Measurements from ENCODE around the gene FKBP4.

The FKBP4 gene

DNA sequence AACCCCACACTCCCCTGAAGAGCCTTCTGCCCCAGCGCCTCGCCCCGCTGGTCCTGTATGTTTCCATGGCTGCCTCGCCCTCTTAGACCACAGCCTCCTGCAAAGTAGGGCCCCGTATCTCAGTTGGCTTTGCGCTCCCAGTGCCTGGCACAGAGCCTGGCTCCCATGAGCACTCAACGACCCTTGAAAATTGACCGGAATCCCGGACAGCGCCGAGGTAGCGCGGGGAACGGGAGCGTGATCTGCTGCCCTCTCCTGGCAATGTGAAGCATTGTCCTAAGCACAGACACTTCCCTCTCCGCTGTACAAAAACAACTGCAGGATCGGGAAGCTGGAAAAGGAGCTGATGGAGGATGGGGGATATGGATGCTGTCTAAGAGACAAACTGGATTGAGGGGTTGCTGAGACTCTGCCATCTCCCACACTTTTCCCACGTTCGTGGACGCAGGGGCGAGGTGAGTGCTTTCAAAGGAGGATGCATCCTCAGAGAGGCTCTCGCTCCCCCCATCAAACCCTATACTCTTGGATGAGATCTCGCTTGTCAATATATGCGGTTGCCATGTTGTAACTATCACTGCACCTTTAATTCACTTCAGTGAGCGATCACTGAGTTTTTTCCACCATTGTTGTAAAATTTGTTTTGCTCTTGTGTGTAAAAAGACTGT is 10.7 kb upstream of the FKBP4 start:
- peak; percentile 34 for DNase-seq (ENCODE audit: low read depth)

GRCh38 chr12:2785017-2785416 is 9.8 kb upstream of the FKBP4 start:
- DNase-seq (ENCODE audit: low read depth): no peak

DNA sequence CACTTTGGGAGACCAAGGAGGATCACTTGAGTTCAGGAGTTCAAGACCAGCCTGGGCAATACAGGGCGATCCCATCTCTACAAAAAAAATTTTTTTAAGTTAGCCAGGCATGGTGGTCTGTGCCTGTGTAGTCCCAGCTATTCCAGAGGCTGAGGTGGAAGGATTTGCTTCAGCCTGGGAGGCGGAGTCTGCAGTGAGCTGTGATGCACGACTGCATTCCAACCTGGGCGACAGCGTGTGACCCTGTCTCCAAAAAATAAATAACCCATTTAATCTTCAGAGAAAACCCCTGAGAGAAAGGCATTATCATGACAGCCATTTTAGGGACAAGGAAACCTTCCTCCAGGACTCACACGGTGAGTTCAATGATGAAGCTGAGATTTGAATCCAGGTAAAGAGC is 3.7 kb upstream of the FKBP4 start:
- DNase-seq (ENCODE audit: low read depth): no peak

DNA sequence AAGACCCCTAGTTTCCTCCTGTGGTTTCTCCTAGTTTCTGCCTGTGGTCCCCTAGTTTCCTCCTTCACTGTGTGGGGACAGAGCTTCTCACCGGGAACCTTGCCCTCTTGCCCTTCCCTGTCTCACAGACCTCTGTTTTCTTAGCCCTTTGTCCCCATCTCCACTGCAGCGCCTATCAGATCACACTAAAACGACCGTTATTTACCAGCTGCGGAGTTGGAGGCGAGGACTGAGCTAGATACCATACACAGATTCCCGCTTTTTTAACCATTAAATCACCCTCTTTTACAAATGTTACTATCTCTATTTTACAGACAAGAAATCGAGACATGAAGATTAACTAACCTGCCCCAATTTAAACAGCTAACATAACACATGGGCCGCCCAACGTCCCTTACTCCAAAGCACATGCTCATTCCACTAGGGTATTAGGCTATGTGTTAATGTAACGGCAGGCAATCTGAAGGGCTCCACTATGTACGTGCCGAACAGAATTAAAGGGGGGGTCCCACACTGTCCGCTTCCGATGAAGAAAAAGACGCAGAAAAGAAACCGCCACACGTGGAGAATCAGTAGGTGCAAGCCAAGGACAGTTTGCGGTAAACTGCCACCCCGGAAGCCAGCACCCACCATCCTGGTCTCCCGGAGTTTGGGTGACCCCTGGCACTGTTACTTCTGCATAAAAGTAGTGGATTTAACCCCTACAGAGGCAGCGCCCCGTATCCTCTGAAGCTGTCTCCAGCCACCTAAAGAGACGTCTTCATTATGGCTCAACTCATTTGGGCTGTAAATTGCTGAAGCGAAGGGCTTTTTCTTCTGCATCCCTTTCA is 1.9 kb upstream of the FKBP4 start:
- no peak for DNase-seq (ENCODE audit: low read depth)

DNA sequence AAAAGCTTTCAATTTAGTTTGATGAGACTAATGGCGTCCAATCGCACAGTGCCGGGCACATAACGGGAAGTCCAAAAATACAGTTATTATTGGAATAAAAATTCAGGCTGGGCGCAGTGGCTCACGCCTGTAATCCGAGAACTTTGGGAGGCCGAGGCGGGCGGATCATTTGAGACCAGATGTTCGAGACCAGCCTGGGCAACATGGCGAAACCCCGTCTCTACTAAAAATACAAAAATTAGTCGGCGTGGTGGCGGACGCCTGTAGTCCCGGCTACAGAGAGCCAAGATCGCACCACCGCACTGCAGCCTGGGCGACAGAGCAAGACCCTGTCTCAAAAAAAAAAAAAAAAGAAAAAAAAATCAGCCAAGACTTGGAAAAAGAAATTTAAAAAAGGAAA is 1.2 kb upstream of the FKBP4 start:
- no peak for DNase-seq (ENCODE audit: low read depth)

DNA sequence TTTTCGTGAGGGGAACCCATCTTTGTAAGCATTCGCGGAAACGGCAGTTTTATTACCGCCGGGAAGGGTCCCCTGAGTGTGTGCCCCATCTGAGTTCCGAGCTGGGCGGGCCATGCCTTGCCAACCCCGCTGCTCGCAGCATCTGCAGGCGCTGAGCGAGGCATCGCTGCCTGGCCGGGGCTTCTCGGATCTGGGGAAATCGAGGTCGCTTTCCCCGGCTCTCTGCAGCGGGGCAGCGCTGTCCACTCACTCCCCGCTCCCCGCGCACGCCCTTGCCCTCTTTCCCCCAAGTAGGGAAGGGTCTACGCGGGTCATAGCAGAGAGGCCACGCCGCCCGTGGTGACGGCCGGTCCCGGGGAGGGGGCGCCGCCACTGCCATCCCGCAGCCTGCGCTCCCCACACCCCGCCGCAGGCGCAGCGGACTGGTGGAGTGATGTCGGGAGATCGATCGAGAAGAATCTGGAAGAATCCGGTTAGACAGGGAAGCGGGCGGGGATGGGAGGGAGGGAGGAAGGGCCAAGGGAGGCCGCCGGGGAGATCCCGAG is 507 bp upstream of the FKBP4 start:
- DNase-seq (ENCODE audit: low read depth): no peak

DNA sequence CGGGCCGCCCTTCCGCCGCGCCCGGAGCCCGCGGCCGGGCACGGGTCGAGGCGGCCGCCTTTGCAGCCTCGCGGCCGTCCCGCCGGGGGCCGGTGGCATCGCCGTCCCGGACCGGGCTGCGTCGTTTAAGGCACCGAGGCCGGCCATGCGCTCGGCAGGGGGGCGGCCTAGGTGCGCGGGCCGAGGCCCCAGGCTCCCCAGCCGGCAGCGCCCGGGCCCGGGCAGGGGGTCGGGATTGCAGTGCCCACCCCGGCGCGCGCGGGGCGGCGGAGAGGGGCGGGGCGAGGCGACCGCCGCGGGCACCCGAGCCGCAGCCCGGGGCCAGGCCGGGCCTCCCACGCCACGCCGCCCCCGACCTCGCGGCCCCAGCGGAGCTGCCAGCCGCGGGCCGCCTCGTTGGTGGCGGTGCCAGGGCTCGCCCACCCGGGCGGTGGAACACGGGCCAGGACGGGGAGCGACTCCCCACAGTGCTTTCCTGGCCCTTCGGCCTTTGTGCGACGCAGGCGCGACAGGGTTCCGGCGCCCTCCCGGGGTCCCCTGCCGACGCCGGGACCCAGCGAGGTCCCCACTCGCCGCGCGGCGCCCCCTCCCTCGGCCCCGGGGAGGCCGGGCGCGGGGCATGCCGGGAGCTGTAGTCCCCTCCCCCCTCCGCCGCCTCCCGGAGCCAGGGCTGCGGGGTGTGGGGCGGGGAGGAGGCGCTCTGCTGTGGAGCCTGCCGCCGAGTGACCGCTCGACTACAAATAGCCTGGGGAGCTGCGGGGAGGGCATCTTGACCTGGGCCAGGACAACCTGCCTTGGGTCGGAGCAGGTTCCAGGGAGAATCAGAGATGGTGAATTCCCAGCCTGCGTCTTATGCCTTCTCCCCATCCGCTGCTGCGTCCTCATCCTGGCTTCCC is 769 bp downstream of the FKBP4 start:
- DNase-seq (ENCODE audit: low read depth): peak; percentile 66

DNA sequence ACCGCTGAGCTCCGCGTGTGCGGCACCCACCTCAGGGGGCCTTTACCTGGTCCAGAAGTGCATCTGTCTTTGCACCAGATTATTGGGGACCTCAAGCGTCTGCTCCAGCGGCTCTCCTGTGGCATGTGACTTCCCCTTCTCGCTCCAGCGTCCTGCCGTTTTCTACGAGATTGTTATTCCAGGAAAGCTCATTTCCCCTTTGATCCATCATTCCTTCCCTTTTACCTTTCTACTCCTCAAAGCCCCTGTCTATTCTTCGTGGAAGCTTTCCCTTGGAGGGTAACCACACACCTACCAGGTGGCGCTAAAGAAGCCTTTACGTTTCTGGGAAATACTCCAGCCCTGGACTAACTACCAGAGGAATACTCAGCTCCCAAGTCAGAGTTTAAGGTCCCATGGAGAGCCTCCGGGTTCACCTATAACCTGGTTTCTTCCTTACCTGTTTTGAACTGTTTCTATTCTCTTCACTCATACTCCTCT is 1.5 kb downstream of the FKBP4 start:
- no peak for DNase-seq (ENCODE audit: low read depth)

GRCh38 chr12:2797721-2798418 is 3.1 kb downstream of the FKBP4 start:
- no peak for DNase-seq (ENCODE audit: low read depth)

GRCh38 chr12:2800046-2800570 is 5.3 kb downstream of the FKBP4 start:
- DNase-seq (ENCODE audit: low read depth): no peak

- DNase-seq (ENCODE audit: low read depth): no peak
These were observed 6.4 kb downstream of the FKBP4 start for GRCh38 chr12:2801044-2801783.

GRCh38 chr12:2803635-2804392 is 9.0 kb downstream of the FKBP4 start:
- DNase-seq (ENCODE audit: low read depth): no peak

- no peak for DNase-seq (ENCODE audit: low read depth)
These were observed 9.8 kb downstream of the FKBP4 start for GRCh38 chr12:2804393-2805142.

DNA sequence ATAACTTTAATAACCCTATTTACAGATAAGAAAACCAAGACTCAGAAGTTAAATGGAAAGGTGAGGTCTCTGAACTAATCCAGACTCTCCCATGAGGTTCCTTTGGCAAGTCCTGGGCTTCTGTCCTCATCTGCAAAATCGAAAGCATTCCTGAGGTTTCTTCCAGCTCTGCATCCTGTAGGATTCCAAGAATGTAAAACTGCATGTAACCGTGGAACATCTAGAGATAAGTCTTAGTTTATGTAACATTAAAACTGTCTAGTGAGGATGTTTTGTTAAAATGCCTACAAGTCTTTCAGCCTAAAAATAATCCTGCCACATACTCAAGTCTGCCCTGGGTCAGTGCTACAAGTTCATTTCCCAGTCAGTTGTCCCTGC is 10.4 kb downstream of the FKBP4 start:
- no peak for DNase-seq (ENCODE audit: low read depth)

DNA sequence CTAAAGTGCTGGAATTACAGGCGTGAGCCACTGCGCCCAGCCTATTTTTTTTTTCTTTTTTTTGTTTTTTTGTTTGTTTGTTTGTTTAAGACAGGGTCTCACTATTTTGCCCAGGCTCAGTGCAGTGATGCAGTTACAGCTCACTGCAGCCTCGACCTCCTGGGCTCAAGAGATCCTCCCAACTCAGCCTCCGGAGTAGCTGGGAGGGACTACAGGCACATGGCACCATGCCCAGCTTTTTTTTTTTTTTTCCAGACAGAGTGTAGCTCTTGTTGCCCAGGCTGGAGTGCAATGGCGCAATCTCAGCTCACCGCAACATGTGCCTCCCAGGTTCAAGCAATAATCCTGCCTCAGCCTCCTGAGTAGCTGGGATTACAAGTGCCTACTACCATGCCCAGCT is 11.9 kb downstream of the FKBP4 start:
- no peak for DNase-seq (ENCODE audit: low read depth)

- no peak for DNase-seq (ENCODE audit: low read depth)
These were observed 17.0 kb downstream of the FKBP4 start for GRCh38 chr12:2811801-2812200.

- peak; percentile 94 for DNase-seq (ENCODE audit: low read depth)
These were observed 17.8 kb downstream of the FKBP4 start, which contains the start of gene ITFG2 for GRCh38 chr12:2812290-2813213. TSS of gene ITFG2 (plus strand) at chr12:2812668. CDS start at chr12:2812761, 93 bp downstream.
